ENCODE data around the gene TRAPPC14.

Gene TRAPPC14

DNA sequence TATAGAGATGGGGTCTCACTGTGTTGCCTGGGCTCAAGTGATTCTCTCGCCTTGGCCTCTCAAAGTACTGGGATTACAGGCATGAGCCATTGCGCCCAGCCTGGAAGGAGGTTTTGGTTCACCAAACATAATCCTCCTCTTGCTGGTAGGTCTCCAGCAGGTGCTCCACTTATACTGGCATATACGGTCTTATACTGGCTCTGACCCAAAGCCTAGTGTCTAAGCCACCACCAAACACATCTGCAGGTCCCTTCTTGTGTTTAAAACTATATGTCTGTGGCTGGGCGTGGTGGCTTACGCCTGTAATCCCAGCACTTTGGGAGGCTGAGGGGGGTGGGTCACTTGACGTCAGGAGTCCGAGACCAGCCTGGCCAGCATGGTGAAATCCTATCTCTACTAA, 26.4 kb downstream of the TRAPPC14 start:
- no peak overlapping the region for H3K4me3 ChIP-seq (ENCODE audit: low read depth, low read length)
- TF ChIP-seq KLF1 (tag by site-specific recombination; IDR thresholded peaks at IDR 0.05) (peak; percentile 26; the same call in 1 of the 2 replicates), ZNF596 (tag by site-specific recombination; IDR thresholded peaks at IDR 0.05) (no peak), ZNF133 (tag by site-specific recombination; IDR thresholded peaks at IDR 0.05) (peak; percentile 60; the same call in 1 of the 2 replicates)
- ChIA-PET POLR2A (interaction anchor here (0.9 to 1.3 kb wide), 3 partner anchors 17 to 297 kb away, joined by 3 to 7 read pairs (median 5); partner anchors contain the start of genes AP4M1, LAMTOR4, MCM7 and ZCWPW1), CTCF (interaction anchor here (0.6 to 8.7 kb wide), 31 partner anchors 8 to 1731 kb away, joined by 3 to 119 read pairs (median 5); partner anchors contain the start of genes AP4M1, GAL3ST4, GPC2 and MCM7)
- H3K36me3 ChIP-seq (ENCODE audit: control insufficient read depth in 2 of 2, insufficient read depth in 1 of 2, low read length in 2 of 2): no peaks in the 10 kb centered on the region
- no peaks in the 10 kb centered on the region for H3K4me1 ChIP-seq (ENCODE audit: control insufficient read depth, insufficient read depth, low read length)
- no peak overlapping the region for H3K27ac ChIP-seq (ENCODE audit: extremely low read depth, low read depth, low read length)
- no peaks in the 10 kb centered on the region for H3K9me3 ChIP-seq (ENCODE audit: control insufficient read depth, insufficient read depth, low read depth, low read length)

DNA sequence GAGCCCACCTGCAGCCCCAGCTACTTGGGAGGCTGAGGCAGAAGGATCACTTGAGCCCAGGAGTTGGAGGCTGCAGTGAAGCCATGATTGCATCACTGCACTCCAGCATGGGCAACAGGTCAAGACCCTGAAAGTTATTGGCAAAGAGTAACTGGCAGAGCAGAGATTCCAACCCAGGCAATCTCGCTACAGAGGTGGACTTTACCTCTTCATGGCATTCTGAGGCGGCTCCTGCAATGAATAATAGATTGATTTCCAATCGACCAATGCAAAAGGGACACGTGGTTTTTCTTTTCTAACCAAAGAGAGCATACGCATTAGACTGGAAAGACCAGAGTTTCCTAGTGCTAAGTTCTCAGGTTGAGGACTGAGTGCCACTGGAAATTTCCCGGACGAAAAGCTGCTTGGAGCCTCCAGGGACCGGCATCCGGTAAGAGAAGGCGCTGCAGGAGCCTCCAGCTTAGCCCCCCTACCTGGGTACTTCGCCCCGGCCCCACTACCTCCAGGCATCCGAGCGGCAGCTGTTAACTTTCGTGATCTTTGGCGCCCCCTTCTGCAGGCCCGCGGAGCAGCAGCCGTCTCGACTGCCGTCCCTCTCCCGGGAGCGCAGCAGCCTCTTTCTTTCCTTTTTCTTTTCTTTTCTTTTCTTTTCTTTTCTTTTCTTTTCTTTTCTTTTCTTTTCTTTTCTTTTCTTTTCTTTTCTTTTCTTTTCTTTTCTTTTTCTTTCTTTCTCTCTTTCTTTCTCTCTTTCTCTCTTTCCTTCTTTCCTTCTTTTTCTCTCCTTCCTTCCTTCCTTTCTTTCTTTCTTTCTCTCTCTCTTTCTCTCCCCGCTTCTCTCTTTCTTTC, 27.7 kb downstream of the TRAPPC14 start:
- Histone ChIP-seq H3K9me3 (ENCODE audit: control insufficient read depth, insufficient read depth, low read depth, low read length) (no peaks in the 10 kb centered on the region), H3K4me3 (ENCODE audit: low read depth, low read length) (no peak overlapping the region), H3K27ac (ENCODE audit: extremely low read depth, low read depth, low read length) (no peak overlapping the region), H3K4me1 (ENCODE audit: control insufficient read depth, insufficient read depth, low read length) (no peaks in the 10 kb centered on the region; the same call in 1 of the 2 replicates), H3K36me3 (ENCODE audit: control insufficient read depth in 2 of 2, insufficient read depth in 1 of 2, low read length in 2 of 2) (no peaks in the 10 kb centered on the region)
- ChIA-PET POLR2A (interaction anchor here (0.6 to 3.7 kb wide), 5 partner anchors 12 to 136 kb away, joined by 3 to 31 read pairs (median 4); partner anchors contain the start of genes AP4M1, LAMTOR4 and MCM7), CTCF (interaction anchor here (0.5 to 8.7 kb wide), 26 partner anchors 9 to 277 kb away, joined by 3 to 119 read pairs (median 4); no protein-coding TSS in a partner anchor)
- TF ChIP-seq OSR2 (tag by site-specific recombination; IDR thresholded peaks at IDR 0.05): no peak
- no peak for TF ChIP-seq ZNF354C (tag by site-specific recombination; IDR thresholded peaks at IDR 0.05; ENCODE audit: borderline replicate concordance, low read depth)
- TF ChIP-seq, protein P1, sequence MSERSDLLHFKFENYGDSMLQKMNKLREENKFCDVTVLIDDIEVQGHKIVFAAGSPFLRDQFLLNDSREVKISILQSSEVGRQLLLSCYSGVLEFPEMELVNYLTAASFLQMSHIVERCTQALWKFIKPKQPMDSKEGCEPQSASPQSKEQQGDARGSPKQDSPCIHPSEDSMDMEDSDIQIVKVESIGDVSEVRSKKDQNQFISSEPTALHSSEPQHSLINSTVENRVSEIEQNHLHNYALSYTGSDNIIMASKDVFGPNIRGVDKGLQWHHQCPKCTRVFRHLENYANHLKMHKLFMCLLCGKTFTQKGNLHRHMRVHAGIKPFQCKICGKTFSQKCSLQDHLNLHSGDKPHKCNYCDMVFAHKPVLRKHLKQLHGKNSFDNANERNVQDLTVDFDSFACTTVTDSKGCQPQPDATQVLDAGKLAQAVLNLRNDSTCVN (tag by site-specific recombination; optimal IDR thresholded peaks at IDR 0.05): no peak
- TF ChIP-seq ZNF514 (tag by site-specific recombination; IDR thresholded peaks at IDR 0.05): no peak
- TF ChIP-seq YY1 (tag by site-specific recombination; IDR thresholded peaks at IDR 0.05): no peak
- no peak for TF ChIP-seq ZNF324 (tag by site-specific recombination; IDR thresholded peaks at IDR 0.05)
- no peak for TF ChIP-seq ZNF274 (IDR thresholded peaks at IDR 0.05; ENCODE audit: low read length)
- TF ChIP-seq ZNF274 (tag by site-specific recombination; IDR thresholded peaks at IDR 0.05; ENCODE audit: borderline replicate concordance): no peak
- TF ChIP-seq ZNF341 (tag by site-specific recombination; IDR thresholded peaks at IDR 0.05; ENCODE audit: low read depth): no peak
- peak; percentile 64; the same call in 1 of the 2 replicates for TF ChIP-seq ZNF610 (tag by site-specific recombination; IDR thresholded peaks at IDR 0.05; ENCODE audit: borderline replicate concordance)
- TF ChIP-seq ZBTB11 (tag by site-specific recombination; conservative IDR thresholded peaks at IDR 0.05; ENCODE audit: low read depth): no peak
- no peak; the same call in 1 of the 2 replicates for TF ChIP-seq ZNF629 (tag by site-specific recombination; IDR thresholded peaks at IDR 0.05)
- TF ChIP-seq ZNF350 (tag by site-specific recombination; IDR thresholded peaks at IDR 0.05): no peak
- TF ChIP-seq ZNF449 (tag by site-specific recombination; IDR thresholded peaks at IDR 0.05): no peak
- TF ChIP-seq GLIS2 (tag by site-specific recombination; IDR thresholded peaks at IDR 0.05): peak; percentile 84
- TF ChIP-seq ZNF558 (tag by site-specific recombination; IDR thresholded peaks at IDR 0.05): no peak
- no peak for TF ChIP-seq ZNF280C (tag by site-specific recombination; IDR thresholded peaks at IDR 0.05)
- no peak for TF ChIP-seq ZNF335 (tag by site-specific recombination; conservative IDR thresholded peaks at IDR 0.05)
- TF ChIP-seq ZNF544 (tag by site-specific recombination; IDR thresholded peaks at IDR 0.05): no peak
- TF ChIP-seq PATZ1 (tag by site-specific recombination; IDR thresholded peaks at IDR 0.05): peak; percentile 88

Measured in HEK293 (cell line).